HuH-7.5 (cell line): ENCODE data around the gene WDFY1.
A peak's percentile ranks its signal among the peaks of the same experiment; 100 is the strongest.

ENCODE experiments used
- DNase-seq: peaks from one replicate; pipeline ENCODE4 v3.0.0; 2011; ENCODE audit warnings: low spot score

Gene WDFY1

GRCh38 chr2:223856584-223856983 lies 88.6 kb downstream of the WDFY1 start:
- no peak for DNase-seq

GRCh38 chr2:223856021-223856420 lies 89.1 kb downstream of the WDFY1 start:
- no peak for DNase-seq

- no peak for DNase-seq
Observed at GRCh38 chr2:223855426-223855825, 89.7 kb downstream of the WDFY1 start.

- no peak for DNase-seq
Observed at GRCh38 chr2:223854741-223855140, 90.4 kb downstream of the WDFY1 start.

- DNase-seq, result no peak
Observed at GRCh38 chr2:223853425-223853837, 91.7 kb downstream of the WDFY1 start.

- DNase-seq, result no peak
Observed at GRCh38 chr2:223852281-223852795, 92.8 kb downstream of the WDFY1 start.

GRCh38 chr2:223847410-223847809 lies 97.7 kb downstream of the WDFY1 start:
- DNase-seq, result no peak

- DNase-seq, result no peak
Observed at GRCh38 chr2:223846515-223846914, 98.6 kb downstream of the WDFY1 start.

GRCh38 chr2:223841436-223842190 lies 103.5 kb downstream of the WDFY1 start:
- no peak for DNase-seq

GRCh38 chr2:223837287-223838061 lies 107.7 kb downstream of the WDFY1 start, which contains the start of gene AP1S3:
Gene AP1S3, minus strand, starts transcription at chr2:223837582. Its CDS starts 132 bp downstream, at chr2:223837450.
- peak; percentile 87 for DNase-seq

GRCh38 chr2:223835701-223836532 lies 109.2 kb downstream of the WDFY1 start:
- no peak for DNase-seq

GRCh38 chr2:223834431-223834830 lies 110.7 kb downstream of the WDFY1 start:
- no peak for DNase-seq

GRCh38 chr2:223832241-223832903 lies 112.8 kb downstream of the WDFY1 start:
- DNase-seq, result no peak

GRCh38 chr2:223829128-223829527 lies 116.0 kb downstream of the WDFY1 start:
- DNase-seq, result no peak

GRCh38 chr2:223828314-223828713 lies 116.8 kb downstream of the WDFY1 start:
- no peak for DNase-seq

- DNase-seq, result no peak
Observed at GRCh38 chr2:223826995-223827394, 118.1 kb downstream of the WDFY1 start.
